Astrocyte of the cerebellum (primary cell): ENCODE results near the gene AMMECR1.

Source experiments
- DNase-seq: peaks from one replicate; pipeline ENCODE4 v3.0.0-alpha.2; 2011; ENCODE audit warnings: low read depth
- H3K4me3 ChIP-seq: 2 replicates; pipeline ENCODE4 v1.5.1; 2011; ENCODE audit warnings: mild to moderate bottlenecking, low read depth, low read length, moderate library complexity
- CTCF ChIP-seq: IDR thresholded peaks from 2 replicates; pipeline ENCODE4 v1.5.1; 2012; ENCODE audit warnings: low read length, low read depth, moderate library complexity, mild to moderate bottlenecking; ENCODE audit errors: missing control alignments
- in situ Hi-C: cut with HindIII; loops from 2 replicates; pipeline ENCODE4 v1.10.0; 2017; ENCODE audit warnings: low sequenced_read_pairs

AMMECR1 gene

GRCh38 chrX:110268395-110268794 is 49.5 kb downstream of the AMMECR1 start:
- TF ChIP-seq CTCF, result no peak
- H3K4me3 ChIP-seq, result no peak overlapping the region
- no peak for DNase-seq
- in situ Hi-C loops, result no loop called here

- in situ Hi-C loops, result no loop called here
- H3K4me3 ChIP-seq, result no peak overlapping the region
- no peak for TF ChIP-seq CTCF
- DNase-seq, result no peak
These were observed 50.0 kb downstream of the AMMECR1 start for GRCh38 chrX:110267874-110268273.

- in situ Hi-C loops, result no loop called here
- no peak for TF ChIP-seq CTCF
- DNase-seq, result no peak
- no peak overlapping the region for H3K4me3 ChIP-seq
These were observed 52.2 kb downstream of the AMMECR1 start for GRCh38 chrX:110265661-110266060.

GRCh38 chrX:110259117-110259516 is 58.8 kb downstream of the AMMECR1 start:
- no peak for DNase-seq
- no peak for TF ChIP-seq CTCF
- in situ Hi-C loops, result no loop called here
- H3K4me3 ChIP-seq, result no peak overlapping the region

GRCh38 chrX:110258552-110258951 is 59.3 kb downstream of the AMMECR1 start:
- in situ Hi-C loops, result no loop called here

GRCh38 chrX:110257889-110258288 is 60.0 kb downstream of the AMMECR1 start:
- no peak for DNase-seq
- no peak overlapping the region for H3K4me3 ChIP-seq
- TF ChIP-seq CTCF, result no peak
- in situ Hi-C loops, result no loop called here

More at GRCh38 chrX:110258552-110258951, 59.3 kb downstream of the AMMECR1 start:
- TF ChIP-seq CTCF, result no peak
- H3K4me3 ChIP-seq, result no peak overlapping the region
- DNase-seq, result no peak

GRCh38 chrX:110252711-110253110 is 65.2 kb downstream of the AMMECR1 start:
- TF ChIP-seq CTCF, result no peak
- no peak overlapping the region for H3K4me3 ChIP-seq
- DNase-seq, result no peak
- in situ Hi-C loops, result no loop called here
